CD4-positive, alpha-beta T cell treated with Interferon gamma for 1 hour (primary cell): Measurements from ENCODE around the gene NTNG1.
"Not testable (repeated sequence)": the region's sequence is repeated elsewhere in the genome, so short reads cannot be mapped to it uniquely, and the experiment has no call there.

Experiments
- DNase-seq: peaks from one replicate; pipeline ENCODE4 v3.0.0-alpha.2; 2020

Gene NTNG1

DNA sequence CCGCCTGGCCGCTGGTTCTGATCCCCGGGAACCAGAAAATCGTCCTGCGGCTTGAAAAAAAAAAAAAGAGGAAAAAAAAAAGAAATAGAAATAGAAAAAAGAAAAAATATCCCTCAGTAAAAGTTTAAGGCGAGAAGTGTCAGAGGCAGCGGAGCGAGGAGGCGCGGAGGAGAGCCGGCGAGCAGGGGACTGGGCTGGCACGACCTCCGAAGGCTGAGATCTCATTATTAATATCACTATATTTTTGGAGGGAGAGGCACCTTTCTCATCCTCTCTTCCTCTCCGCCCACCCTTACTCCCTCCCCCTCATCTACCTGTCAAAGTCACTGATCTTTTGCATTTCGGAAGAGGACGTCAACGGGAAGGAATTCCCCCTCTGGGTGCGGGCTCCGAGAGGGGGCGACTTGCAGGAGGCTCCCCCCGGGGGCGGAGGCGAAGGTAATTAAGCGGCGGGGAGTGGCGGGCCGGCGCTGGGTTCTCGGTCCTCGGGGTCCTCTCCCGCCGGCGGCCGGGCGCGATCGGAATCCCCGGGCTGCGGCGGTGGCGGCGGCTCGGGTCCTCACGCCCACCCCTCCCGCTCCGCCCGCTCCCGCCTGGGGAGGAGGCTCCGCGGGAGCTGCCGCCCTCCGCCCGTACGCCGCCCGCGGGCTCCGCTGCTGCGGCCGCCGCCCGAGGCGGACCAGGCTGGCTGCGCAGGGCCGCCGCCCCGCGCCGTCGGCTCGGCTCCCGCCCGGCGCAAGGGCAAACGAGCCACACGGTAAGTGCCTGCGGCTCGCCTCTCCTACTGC lies at the start of gene NTNG1:
TSS of gene NTNG1 (plus strand) at position 337 of the 788 bp plus-strand sequence.
- DNase-seq: peak; percentile 45

DNA sequence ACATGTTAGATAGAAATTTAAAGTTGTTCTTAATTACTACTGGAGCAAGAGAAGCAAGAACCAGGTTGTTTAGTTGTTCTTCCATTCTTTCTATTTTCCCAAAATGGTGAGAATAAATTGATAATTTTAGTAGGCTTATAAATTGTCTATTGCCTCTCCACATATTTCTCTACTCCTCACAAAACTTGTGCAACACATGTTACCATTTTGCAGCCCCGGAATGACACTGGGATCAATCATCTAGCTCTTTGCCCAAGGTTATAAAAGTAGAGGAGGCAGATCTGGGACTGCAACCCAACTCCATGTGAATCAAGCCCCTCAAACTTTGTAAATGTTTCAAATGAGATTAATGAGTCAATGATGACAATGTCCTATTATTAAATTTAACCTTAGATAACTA lies 49.4 kb upstream of the NTNG1 start:
- no peak for DNase-seq

DNA sequence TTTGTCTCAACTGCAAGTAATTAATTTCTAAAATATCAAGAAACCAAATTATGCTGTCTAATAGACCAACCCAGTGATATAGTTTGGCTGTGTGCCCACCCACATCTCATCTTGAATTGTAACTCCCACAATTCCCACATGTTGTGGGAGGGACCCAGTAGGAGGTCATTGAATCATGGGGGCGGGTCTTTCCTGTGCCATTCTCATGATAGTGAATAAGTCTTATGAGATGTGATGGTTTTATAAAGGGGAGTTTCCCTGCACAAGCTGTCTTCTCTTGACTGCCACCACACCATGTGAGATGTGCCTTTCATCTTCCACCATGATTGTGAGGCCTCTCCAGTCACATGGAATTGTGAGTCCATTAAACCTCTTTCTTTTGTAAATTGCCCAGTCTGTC lies 47.4 kb upstream of the NTNG1 start:
- not testable (repeated sequence) for DNase-seq

DNA sequence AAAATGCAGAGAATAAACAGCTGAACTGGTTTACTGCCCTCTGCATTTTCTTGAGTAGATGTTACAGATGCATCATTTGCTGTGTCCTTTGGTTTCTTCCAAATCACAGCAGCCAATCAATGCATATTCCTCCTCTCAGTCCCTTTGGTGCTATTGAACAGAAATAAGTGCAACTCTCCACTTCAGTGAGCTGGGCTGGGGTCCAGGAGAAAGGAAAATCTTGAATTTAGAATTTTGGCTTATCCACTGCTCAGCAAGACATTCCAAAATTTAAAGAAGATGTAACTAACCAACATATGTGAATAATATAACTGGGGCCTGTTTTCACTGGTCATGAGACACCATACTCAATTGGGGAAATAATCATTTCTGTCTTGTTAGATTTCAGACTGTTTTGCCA lies 45.2 kb upstream of the NTNG1 start:
- no peak for DNase-seq

DNA sequence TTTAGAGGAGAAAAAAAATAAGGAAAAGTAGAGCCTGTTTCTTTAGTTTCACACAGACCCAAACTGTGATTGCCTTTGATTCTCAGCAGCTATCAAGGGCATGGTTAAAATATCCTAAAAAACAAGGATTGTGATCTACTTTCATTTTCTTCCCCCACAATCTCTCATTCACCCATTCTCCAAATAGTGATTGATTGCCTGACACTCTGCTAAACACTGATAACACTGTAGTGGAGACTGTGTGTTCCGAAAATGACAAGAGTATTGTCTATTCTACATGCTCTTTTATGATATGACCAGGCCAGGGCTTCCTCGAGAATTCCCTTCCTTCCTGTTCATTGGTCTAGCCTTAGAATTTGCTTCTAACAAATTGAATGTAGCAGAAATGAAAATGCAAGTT lies 44.1 kb upstream of the NTNG1 start:
- no peak for DNase-seq

DNA sequence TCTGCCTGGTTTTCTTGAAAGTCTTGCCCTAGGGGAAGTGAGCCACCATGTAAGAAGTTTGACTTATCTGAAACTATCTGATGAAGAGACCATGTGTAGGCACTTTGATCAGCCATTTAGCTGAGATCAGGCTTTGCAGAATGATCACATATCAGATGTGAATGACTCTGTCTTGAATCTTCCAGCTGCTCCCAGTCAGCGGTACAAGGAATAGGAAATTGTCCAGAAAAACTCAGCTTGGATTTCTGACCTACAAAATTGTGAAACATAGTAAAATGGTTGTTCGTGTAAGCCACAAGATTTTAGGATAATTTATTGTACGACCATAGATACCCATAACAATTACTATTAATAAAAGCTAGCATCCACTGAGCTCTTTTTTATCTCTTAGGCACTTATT lies 41.9 kb upstream of the NTNG1 start:
- DNase-seq: no peak

DNA sequence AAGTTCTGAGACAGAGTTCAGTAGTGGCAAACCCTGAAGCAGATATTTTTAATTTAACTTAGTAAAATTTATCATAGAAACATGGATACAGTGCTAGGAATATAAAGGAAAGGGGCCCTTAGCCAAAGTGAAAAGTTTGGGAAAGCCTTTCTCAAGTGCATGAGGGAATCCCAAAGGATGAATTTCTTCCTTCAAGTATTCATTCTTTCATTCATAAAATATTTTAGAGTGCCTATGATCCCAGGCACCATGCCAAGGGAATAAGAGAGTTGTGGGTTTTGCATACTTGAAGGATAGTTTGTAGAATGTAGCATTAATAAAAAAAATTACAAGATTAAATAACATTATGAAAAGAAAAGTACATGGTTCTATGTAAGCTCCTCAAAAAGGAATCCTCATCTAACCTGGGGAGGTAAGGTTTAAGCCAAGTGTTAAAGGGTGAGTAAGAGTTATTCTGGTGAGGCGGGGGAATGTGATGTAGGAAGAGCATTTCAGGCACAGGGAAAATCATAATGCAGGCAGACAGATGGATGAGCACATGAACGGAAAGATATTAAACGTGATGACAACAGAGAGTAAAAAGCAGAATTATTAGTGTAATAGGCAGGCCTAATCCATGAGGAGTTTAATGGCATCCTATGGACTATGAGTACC lies 40.4 kb upstream of the NTNG1 start:
- no peak for DNase-seq

DNA sequence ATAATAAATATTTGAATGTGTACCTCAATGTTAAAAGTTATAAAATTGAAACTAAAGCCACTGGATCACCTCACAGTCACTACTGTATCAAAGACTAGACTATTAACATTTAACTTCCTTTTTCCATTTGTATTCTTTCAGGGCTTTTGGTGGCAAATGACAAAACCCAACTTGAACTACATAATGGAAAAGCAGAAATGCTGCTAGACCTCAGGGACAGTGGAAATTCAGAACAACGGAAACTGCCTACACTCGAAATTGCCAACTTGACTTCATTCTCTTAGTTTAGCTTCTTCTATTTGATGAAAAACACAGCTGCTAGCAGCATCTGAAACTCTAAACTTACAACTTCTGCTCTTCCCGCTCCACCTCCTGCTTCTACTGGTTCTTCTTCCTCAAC lies 34.9 kb upstream of the NTNG1 start:
- DNase-seq: no peak

DNA sequence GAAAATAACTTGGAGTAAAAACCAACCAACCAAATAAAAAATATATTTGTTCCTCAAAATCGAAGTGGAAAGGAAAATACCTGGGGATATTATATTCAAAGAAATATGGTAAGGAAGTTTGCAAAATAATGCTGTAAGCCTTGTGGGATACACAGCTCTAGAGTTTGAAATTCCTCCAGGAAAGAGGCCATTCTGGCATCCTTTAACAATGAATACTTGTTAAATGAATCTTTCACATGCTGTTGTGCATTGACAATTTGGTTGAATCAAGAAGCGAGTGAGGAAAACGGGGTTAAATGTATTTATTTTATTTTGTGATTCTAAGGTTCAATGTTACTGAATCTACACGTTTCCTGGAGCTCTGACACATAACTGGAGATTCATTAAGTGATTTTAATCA lies 30.5 kb upstream of the NTNG1 start:
- DNase-seq: no peak

DNA sequence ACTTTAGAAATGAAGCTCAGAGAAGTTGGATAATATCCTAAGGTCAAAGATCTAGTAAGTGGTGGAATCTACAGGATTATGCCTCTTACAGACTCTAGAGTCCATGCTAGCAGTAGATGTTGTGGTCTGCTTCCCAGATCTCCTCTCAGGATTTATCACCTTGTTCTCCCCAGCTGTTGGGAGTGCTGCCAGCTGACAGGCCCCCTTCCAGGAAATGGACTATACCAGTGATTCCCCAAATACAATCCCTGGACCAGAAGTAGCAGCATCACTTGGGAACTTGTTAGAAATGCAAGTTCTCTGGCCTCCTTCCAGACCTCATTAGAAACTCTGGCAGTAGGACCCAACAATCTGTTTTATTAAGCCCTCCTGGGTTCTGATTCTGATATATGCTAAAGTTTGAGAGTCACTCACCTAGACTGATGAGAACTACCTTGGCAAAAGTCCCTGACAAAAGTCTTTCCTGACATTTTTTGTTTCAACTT lies 24.5 kb upstream of the NTNG1 start:
- DNase-seq: no peak

DNA sequence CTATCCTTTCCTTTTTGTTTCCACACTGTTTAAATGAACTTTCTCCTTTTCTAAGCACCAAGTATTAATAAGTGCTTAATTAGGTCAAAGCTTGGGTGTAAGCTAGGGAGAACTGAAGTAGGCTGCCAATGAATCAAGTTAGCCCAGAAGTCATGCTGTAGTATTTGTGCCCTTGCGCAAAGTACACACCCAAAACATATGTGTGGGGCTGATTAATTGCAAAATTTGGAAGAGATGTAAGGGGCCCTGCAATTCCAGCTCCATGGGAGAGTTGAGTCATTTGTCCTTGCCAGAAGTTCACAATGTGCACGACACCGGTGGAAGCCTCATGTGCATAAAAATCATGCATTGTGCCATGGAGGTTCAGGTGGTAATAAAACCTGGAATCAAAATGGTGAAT lies 18.6 kb upstream of the NTNG1 start:
- no peak for DNase-seq

DNA sequence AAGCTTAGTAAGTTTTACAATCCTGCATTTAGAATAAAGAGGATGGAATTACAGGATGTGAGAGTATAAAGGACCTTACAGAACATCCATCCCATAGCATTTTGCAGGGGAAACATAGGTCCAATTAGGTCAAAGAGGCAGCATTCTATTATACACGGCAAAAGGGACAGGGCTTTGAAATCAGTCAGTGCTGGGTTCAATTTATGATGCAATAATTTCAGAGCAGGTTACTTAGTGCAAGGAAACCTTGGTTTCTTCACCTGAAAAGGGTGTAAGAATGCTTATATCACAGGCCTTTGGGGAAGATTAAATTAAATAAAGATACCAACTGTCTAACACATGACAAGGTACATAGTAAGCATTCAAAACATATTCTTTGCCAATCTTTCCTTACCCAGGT lies 17.1 kb upstream of the NTNG1 start:
- no peak for DNase-seq

DNA sequence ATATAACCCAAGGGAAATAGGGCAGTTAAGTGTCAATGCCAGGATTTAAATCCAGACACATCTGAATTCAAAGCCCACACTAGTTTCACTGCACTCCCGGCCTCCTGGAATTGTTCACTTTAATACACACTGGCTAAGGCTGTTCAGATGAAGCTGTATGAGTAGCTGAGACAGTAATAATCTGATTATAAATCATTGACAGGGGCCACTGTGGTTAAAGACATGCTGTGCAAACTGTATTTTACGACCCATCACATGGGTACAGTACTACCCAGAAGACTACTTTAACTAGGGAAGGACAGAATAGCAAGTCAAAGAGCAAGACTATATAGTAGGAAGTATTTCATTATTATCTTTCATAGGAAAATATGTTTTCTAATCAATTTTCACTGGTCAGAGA lies 16.1 kb upstream of the NTNG1 start:
- no peak for DNase-seq

DNA sequence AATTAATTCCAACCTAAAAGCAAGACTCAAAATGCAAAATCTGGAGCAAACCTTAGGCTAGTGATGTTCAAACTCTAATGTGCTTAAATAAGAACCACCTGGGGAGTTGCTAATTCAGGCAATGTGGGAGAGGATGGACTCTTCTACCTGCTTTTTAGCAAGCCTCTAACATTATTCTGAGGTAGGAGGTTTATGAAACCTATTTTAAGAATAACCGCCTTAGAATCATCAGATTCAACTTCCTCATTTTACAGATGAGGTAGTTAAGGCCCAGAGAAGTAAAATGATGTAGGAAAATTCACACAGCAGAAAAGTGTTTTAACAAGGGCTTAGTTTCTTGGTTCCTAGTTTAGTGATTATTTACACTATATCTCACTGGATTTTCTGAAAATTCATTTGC lies 8.6 kb upstream of the NTNG1 start:
- no peak for DNase-seq

DNA sequence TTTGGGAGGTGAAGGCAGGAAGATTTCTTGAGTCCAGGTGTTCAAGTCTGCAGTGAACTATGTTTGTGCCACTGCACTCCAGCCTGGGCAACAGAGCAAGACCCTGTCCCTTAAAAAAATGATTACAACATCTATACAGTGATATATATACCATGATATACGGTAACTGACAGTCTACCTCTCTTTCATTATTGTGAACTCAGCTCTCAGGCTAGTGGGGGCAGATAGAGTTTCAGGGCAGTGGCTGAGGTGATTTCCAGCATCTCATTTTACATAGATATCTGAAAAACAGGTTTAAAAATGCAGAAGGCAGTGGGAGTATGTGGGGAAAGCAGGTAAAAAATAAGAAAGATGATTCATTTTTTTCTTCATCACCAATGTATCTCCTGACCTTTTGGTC lies 8.1 kb upstream of the NTNG1 start:
- DNase-seq: no peak

DNA sequence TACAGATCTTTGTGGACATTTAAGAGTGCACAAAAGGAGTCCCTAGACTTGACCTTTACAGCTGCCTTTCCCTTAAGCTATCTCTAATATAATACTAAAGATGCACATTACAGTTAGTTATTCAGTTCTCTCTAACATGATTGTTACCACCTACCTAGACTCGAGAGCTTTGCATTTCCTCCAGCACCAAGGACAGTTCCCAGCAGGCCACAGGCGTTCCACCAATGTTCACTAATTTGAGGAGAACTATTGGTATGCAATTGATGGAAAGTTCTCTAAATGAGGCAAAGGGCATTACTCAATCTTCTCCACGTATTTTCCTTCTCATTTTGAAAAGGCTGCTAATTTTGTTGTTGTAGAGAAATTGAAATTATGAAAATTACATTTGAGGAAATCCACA lies 5.4 kb upstream of the NTNG1 start:
- no peak for DNase-seq

DNA sequence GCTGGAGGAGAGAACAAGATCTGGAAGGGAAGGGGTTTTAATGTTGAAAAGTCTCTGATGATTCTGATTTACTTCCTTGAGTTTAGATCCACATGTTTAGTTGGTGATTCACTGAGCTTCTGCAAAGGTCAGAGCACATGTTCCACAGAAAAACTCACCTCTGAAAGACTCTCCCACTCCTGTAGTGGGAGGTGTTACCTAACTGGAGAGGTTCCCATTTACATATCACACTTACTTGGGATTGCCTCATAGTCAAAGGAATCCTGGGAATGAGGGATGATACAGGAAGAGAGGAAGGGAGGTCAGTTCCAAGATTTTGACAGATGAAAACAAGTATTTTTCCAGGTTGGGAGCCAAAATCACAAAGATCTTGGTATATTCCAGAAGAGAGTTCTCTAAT lies 2.7 kb upstream of the NTNG1 start:
- no peak for DNase-seq

DNA sequence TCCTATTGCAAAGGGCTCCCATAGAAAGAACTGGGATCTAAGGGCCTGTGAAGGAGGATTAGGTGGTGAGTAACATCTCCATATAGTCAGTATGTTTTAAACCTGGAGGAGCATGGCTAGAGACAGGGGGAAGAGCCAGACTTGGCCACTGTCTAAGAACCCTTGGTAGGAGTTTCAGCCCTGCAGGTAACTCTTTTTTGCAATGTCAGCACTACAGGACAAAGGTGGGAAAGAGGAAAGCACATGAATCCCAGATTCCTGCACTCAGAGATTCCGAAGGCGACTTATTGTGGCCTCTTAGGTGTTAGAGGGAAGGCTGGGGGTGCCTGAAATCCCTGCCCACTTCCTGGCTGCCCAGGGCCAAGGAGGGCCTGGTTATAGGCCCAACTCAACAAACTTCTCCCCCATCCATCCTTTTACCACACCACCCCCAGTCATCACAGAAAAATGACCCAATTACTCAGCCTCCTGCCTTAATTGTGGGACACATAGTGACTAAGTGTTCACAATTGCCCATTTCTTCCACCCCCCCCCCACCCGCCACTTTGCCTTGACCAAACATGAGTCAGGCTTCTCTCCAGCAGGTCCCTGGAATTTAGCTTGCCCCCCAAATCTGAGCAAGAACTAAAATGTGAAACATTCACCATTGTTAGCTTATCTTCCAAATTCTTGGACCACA lies 1.9 kb upstream of the NTNG1 start:
- no peak for DNase-seq

DNA sequence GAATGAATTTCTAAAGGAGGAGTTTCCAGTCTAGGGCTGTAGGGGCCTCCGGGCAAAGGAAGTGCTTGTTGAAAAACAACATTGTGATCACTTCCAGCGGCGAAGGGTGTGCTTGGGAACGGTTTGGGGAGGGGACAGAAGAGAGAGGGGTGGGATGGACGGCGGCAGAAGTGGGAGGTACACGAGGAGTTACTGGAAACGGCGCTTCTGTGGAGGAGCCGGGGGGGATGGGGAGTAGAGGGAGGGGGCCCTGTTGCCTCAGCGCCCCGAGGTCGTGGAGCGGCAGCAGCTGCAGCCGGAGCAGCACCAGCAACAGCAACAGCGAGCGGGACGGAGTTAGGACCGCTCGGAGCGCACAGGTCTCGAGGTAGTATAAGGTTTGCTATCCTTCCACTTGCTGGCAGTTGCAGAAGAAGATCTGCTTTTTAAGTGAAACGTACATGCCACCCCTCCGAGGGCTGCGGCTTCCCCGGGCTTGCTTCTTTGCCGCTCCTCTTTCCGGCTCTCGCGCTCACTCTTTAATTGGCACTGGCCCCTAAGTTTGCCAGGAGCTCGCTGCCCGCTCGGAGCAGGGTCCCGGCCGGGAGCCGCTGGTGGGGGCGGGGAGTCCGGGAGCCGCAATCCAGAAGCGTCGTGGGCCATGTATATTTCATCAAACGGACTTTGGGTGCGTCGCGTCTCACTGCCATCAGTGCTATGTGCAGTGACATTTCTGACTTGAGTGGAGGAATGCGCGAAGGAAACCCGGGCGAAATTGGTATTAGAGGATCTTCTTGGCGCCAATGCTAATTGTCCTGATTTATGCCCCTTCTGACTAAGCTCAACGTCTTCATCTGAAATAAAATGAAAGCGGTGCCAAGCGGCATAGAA lies 771 bp upstream of the NTNG1 start:
- peak; percentile 3 for DNase-seq

DNA sequence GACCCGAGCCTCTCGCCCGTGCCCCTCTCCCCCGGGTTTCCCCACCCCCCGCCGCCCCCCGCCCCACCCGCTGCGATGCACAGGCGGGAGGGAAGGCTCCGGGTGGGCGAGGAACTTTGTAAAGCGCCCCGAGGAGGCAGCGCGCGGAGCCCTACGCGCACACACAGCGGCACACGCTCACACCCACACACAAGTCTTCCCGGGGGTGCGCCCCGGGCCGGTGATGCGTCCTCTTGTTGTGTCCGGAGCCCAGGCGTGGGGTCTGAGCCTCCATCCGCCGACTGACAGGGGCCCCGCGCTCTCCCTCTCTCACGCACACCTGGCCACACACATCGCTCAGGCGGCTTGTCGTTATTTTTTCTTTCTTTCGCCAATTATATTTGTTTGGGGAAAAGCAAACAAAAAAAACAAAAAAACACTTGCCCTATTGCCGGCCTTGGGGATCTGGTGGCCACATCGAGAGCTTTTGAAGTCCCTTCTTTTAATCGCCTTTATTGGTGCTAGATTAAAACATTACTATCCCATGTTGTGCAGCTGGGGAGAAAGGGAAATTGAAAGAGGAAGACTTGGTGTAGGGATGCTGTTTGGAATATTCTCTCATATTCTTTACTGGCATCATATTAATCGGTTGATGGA lies 770 bp downstream of the NTNG1 start:
- no peak for DNase-seq

DNA sequence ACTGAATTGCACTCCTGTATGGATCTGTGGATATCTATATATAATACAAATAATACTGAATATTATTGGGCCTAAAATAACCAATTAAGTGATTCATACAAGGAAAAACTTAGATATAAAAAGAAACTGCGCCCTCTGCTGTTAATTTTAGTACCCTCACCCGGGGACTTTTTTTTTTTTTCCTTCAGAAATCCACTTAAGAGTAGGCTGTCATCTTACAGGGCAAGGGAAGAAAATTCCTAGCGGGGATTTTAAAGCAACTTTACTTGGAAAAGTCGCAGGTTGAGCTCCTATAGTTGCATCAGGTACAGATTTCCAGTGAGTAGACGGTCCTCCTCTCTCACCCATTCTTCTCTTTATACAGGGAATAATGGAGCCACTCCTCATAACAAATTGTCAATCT lies 1.3 kb downstream of the NTNG1 start:
- DNase-seq: no peak

DNA sequence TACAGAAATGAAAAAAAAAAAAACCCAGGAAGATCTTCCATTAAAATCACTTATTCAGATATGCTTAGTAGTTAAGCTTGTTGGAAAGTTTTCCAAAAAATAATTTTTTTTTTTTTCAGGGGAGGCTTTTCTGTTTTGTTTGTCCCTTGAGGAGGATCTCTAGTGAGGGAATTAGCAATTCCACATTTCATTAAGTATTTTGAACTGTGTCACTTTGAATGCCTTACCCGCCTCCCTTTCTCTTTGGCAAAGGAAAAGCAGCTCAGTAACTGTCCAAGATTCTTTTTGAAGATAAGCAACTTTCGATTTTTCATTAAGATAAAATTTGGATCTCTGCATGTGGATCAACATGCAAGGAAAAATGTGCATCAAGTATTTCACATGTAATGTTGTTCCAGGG lies 1.8 kb downstream of the NTNG1 start:
- no peak for DNase-seq

DNA sequence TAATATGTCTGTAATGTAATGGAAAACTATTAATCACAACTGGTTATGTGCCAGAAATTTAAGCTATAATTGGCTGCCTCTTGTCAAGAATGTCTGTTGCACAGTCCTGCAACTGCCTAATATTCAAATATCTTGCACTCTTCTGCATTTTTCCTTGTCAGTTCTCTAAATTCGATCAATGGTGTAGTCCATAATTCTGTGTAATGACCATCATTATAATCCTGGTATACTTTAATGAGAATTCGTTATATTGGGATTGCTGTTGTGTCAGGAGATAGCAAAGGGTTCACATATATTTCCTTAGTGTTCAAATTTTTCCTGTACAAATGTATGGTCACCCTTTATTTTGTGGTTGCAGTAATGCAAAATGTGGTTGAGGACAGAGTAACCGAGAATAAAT lies 4.8 kb downstream of the NTNG1 start:
- no peak for DNase-seq
